GM21737 (cell line): ENCODE data around the gene KRT34.
"Not testable (repeated sequence)": the region's sequence is repeated elsewhere in the genome, so short reads cannot be mapped to it uniquely, and the experiment has no call there.

Experiments used
- ATAC-seq: cut with Tn5 transposase; IDR thresholded peaks from one replicate; pipeline ENCODE4 v1.9.1; 2021; ENCODE audit warnings: mild to moderate bottlenecking, moderate library complexity; ENCODE audit not compliant: unreplicated experiment

The KRT34 gene

DNA sequence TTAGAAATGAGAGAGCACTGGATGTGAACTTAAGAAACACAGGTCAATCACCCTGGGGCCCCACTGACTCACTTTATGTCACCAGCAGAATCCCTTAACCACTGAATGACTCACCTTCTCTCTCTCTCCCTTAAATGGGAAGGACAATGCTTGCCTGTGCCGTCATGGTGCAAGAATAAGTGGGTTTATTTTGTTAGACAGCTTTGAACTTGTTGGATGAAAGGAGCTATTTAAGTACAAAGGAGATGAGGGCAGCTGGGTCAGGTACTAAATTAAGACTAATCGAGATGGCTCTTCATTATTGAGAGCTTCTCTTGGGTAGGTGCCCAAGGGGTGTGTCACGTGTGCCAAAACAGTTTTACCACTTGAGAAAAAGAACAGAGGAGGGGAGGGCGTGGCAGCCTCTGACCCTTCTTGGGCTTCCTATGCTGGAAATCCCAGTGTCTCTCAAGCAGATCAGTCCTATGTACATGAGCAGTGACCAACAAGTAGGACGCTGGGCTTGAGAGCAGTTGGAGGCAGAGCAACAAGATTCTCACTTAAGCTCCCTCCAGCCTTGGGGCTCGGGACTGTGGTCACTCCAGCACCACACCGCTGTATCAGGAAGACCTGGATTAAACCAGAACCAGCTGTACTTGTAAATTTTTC lies 22.0 kb upstream of the KRT34 start:
- no peak for ATAC-seq

DNA sequence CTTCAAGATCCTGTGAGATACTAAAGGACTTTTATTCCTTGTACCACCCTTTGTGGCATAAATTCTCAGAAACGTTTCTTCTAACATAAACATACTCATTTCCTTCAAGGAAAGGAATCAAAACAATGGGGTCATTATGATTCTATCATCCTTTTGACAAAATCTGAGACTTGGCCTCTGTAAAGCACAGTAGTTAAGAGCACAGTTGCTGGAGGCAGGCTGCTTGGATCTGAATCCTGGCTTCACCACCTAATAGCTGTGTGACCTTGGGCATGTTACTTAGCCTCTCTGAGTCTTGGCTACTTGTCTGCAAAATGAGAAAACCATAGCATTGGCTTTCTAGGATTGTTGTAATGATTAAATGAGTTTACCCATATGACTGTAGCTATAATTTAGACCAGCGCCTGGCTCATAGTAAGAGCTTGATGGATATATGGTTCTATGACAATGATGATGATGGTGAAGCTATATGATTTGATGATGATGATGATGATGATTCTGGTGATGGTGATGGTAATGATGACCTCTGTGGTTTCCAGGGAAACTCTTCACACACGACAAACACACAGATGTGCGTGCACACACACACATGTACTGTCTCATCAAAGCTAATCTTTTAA lies 21.4 kb upstream of the KRT34 start:
- ATAC-seq, result no peak

DNA sequence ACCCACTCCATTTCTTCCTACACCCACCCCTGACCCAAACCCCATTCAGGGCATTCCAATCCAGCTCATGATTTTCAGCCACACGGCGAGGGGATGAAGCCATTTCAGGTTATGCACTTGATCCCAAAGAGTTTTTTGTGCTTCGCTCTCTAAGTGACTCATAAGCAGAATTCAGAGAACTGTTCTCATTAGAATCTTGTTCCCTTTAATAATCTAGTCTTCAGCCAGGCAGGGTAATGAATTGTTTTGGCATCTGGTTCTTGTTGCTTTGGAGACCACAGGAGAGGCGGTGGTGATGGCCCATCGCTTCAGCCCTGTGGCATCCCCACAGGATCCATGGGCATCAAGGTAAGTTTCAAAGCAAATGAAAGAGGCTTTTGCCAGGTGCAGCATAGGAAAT lies 20.1 kb upstream of the KRT34 start:
- ATAC-seq, result no peak

DNA sequence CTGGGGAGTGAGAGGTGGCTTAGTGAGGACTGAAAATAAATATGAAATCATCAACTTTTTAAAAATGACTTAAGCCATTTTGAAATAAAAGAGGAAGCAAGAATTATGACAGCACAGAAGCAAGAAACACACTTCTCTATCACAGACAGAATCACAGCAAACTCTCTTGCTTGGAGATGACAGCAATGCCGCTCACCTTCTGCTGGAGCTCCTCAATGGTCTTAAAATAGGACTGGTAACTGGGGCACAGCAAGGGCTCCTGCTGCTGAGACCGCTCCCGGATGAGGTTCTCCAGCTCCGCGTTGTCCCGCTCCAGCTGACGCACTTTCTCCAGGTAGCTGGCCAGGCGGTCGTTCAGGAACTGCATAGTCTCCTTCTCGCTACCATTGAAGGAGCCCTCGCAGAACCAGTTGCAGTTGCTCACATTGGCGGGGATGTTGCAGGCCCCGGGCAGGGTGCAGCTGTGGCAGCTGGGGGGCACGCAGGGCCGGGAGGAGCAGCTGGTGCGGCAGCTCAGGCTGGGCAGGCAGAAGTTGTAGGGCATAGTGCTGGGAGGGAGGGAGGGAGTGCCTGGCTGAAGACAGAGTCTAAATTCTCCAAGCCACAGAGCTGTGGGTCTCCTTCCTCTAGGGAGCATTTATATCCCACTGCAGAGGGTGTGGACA lies 15.0 kb upstream of the KRT34 start, which contains the start of gene KRT31:
Gene KRT31, minus strand, starts transcription at position 613 of the 665 bp plus-strand sequence. Its CDS starts 69 bp downstream, at position 544.
- no peak for ATAC-seq

DNA sequence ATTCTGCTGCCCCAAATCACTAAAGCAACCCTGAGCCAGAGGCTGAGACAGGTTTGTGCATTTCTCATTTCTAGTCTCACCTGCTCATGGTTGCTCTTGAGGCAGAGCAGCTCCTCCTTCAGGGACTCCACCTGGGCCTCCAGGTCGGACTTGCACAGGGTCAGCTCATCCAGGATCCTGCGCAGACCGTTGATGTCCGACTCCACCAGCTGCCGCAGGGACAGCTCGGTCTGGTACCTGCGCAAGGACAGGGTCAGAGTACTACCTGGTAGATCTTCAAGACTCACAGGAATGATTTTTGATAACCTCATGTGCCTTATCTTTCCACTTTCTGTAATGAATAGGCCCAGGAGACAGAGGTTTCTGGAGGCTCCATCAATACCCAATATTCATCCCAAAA lies 14.2 kb upstream of the KRT34 start:
- no peak for ATAC-seq

DNA sequence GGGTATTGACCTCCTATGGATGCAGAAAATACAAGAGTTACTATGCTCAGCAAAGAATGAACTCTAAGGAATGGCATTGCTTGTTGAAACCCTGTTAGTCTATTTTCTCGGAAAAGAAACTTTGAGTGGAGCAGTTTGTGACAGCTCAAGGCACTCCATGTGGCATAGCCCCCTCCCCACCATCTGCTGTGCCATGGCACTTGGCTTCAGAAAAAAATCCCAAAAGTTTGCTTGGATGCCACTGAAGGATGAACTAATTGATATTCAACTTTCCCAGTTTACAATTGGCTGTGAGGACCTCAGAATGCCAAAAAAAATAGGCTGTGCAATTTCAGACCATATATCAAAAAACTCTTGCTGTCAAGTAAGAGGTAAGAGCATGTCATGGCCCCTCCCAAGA lies 13.5 kb upstream of the KRT34 start:
- no peak for ATAC-seq

DNA sequence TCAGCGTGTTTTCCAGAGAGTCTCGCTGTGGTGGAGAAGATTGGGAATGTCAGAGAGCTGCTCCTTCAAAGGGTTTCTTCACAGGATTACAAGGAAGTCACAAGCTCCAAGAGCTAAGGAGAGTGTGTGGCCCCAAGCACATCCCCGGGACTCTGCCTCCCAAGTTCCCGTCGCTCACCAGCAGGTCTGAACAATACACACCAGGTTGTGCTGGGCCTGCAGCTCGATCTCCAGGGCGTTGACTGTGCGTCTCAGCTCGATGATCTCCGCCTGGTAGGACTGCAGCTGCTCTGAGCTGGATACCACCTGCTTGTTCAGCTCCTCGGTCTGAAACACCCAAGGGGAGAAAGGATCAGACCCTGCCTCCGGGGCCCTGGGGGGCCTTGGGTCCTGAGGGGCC lies 12.9 kb upstream of the KRT34 start:
- ATAC-seq, result not testable (repeated sequence)

DNA sequence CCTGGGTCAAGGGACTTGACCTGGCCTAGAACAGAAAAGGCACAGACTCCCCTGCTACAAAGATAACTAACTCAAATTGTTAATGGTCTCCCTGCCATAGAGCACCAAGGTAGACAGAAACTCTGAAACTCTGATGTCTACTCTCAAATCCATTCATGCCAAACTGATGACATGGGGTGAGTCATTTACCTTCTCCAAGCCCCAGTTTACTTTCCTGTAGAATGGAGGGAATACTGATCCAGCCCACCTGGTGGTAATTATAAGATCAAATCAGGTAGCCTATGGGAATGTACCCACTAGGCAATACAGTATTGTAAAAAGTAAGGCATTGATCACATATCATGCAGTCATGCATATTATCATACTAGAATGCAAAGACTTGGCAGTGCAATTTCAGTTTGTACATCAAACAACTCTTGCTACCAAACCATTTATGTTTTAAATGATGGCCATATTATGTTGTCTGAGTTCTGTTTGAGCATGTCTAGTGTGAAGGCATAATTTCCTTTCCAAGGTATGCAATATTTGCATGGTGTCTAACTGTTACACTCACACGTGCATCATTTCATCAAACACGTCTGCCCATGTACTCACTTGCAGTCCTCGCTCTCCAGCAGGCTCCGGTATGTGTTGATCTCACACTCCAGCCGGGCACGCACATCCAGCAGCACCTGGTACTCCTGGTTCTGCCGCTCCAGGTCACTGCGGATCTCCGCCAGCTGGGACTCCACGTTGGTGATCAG lies 12.3 kb upstream of the KRT34 start:
- no peak for ATAC-seq

DNA sequence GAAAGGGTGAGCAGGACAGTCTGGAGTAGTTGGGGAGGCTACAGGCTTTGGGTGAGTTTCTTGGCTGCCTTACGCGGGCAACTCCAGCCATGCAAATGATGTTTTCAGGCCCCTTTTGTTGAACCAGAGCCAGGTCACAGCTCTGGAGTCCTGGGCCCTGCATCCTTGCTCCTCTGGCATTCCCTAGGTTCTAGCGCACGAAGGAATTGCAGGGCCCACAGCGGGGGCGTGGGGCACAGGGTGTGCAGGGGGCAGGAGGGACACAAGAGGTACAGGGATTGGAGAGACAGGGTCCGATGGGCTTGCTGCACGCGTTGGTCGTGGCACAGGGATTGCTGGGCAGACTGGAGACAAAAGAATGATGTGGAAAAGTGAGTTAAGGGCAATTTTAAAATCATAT lies 11.7 kb upstream of the KRT34 start:
- no peak for ATAC-seq

DNA sequence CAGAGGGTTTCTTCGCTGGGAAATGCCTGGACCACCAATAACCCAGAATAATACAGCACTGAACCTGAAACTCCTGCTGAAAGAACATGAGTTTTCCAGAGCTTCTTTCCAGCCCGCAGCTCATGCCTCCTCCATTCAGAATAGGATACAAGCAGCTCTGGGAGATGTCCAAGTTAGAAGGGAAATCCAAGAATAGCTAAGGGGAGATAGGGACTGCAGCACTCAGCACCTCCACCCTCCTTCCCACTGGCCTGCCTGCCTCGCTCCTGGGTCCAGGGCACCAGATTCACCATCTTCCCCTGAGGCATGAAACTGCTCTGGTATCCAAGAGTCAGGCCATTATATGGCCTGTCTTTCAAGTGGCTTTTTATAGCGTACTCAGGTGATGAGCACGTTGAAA lies 11.2 kb upstream of the KRT34 start:
- ATAC-seq, result no peak

DNA sequence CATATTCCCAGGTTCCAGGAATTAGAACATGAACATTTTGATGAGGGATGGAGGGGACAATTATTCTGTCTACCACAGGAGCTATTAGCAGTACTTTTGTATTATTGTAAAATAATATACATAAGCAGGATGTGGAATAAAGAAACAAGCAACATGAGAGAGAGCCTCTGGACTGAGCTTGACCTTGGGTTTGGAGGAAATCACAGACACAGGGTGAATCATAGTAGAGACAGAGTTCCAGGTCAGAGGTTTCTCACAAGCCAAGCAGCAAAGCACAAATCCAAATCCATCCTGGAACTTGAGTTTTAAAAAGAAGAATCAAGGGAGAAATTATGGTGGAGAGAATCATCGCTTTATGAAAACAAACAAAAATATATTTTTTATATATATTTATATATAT lies 10.2 kb upstream of the KRT34 start:
- ATAC-seq, result no peak

DNA sequence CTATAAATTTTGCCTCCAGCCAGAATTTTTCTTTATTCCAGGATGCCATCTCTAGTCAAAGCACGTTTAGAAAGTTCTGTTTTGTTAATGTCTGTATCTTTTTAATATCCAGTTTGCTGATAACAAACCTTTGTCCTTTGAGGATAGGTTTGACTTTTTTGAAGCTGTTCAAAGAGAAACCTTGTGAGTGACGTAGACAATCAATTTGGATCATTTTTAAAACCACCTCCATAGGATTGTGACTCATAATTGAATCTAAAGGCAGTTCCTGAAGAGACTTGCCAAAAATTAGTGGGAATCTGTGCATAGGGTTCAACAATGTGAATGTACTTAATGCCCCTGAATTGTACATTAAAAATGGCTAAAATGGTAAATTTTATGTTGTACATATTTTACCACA lies 9.4 kb upstream of the KRT34 start:
- ATAC-seq, result no peak

DNA sequence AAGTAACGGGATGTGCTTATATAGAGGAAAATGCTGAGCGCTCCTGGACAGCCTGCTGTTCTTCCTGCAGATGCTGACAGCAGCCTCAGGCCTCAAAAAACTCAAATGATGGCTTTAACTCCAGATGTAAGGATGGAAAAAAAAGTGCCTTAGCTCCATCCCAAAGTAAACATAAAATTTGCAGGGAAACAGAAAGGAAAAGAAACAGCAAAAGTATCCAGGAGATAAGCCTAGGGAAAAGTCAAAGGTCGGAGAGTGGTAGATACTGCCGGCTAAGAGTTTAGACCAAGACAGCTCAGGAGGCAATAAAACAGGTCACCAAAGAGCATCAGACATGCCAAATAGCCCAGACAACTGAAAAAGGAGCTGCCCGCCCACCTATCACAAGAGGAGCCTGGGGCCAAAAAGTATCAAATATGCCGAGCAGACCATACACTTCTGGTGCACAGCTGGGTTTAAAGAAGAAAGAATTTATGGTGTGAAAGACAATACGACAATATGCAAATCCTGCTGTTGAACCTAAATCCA lies 8.4 kb upstream of the KRT34 start:
- ATAC-seq, result no peak

DNA sequence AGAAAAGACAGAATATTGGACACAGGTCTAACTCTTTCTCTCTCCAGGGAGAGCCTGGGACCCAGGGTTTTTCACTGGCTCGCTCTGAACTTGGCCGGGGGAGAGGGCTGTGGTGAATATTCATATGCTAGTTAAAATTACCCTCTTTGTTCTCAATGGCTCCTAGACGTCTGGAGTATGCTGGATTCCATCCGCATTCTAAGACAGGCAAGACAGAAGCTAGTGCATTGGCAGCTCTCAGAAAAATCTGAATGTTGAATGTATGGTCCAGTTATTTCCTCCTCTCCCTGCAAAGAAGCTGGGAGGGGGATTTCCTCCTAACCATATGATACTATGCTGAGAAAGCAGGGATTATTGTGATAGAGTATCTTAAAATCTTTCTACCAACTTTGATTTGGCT lies 5.6 kb upstream of the KRT34 start:
- no peak for ATAC-seq

DNA sequence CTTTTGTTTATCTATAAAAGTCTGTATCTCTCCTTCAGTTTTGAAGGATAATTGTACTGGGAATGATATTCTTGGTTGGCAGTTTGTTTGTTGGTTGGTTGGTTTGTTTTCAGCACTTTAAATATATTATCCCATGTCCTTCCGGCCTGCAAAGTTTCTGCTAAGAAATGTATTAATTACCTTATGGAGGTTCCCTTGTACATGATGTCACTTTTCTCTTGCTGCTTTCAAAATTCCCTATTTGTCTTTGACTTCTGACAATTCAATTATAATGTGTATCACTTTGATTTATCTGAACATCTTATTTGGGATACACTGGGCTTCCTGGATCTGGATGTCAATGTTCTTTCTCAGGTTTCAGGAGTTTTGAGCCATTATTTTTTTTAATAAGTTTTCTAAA lies 4.1 kb upstream of the KRT34 start:
- no peak for ATAC-seq

DNA sequence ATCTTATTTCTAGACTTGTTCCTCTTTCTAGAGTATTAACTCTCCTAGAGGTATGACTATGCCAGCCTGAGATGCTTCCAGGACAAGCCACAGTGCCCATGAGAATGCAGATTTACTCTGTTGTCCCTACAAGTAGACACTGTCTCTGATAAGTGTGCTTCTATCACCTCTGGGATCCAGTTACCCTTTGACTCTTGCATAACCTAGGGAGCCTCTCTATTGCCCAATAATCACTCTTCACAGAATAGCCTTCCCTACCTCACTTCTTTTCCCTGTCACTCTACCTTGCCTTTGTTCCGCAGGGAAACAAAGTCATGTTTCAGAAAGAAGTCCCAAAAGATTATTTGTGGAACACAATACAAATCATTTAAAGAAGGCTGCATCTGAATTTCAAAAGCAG lies 1.6 kb upstream of the KRT34 start:
- ATAC-seq, result no peak

DNA sequence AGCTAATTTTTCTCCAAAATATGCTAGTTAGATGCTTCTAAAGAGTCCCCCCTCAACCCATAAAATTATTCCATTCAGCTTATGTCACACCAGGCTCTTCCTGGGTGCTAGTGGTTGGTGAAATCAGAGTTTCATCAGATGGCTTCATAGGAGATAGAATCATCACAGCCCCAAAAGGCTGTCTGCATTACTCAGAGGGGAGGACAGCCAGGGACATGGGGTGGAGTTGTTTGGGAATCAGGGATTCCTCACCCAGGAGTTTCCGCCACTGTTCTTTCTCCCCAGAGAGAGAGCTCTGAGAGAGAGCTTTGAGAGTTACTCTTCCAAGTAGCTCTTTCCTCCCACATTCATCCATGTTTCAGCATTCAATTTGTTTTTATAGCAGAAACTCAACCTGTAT lies 288 bp upstream of the KRT34 start:
- ATAC-seq, result no peak

DNA sequence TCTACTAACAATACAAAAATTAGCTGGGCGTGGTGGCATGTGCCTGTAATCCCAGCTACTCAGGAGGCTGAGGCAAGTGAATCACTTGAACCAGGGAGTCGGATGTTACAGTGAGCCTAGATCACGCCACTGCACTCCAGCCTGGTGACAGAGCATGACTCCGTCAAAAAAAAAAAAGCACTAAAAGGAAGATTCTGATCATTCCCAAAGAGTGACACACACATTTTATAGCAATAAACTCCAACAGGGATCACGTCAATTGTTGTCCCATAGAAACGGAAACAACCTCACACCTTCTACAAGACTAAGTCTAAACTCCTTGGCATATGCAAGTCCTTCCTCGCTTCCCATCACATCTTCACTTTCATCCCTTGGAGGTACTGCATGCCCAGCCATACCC lies 2.0 kb downstream of the KRT34 start:
- ATAC-seq, result not testable (repeated sequence)

DNA sequence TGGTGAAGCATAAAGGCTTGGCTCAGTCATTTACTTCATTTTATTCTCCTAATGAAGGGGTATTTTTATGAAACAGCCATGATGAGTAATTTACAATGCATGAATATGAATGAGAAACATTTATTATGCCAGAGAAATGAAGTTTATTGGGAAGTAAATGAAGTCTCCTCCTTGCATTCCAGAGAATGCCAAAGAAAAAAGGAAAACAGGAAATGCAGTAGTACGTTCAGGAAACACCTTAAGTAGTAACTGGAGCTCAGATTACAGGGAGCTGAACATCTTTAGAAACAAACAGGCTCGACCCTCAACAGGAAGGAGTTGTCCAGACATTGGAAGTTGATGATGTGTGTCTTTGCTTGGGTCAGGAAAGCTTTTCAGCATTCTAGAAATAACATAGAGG lies 4.6 kb downstream of the KRT34 start:
- ATAC-seq, result no peak

DNA sequence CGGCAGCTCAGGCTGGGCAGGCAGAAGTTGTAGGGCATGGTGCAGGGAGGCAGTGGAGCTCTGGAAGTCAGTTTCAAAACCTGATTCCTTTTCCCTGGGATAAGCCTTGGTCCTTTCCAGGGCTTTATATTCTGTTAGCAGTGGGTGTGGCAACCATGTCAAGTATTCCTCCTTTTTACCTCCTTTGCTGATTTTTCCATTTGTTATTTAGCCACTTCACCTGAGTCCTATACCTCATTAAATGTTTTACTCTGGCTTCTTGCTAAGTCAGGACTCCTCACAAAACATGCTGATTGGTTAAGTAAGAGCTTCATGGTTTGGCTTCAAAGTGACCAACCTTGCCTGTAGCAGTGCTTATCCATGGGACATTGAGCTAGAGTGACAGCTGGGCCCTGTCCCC lies 12.4 kb downstream of the KRT34 start, which contains the start of gene KRT33B:
Gene KRT33B, minus strand, starts transcription at position 101 of the 400 bp plus-strand sequence. Its CDS starts 63 bp downstream, at position 38.
- no peak for ATAC-seq

DNA sequence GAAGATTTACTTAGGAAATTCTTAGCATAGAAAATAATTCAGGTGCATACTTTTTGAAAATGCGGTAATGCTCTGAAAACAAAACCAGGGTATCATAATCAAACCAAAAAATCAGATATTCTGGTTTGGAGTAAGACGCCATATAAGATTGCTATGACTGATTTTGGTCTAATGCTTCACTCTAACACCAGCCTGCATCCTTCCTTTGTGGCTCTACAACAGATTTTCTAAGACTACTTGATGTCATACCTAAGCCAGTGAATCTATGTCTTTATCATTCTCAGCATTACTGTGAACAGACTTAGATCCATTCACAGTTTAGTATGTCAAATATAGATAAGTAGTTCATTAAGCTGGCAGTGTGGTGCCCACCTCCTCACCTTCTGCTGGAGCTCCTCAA lies 13.1 kb downstream of the KRT34 start:
- ATAC-seq, result no peak
